Activated T-cell treated with anti-CD3 and anti-CD28 coated beads, Interleukin-2, amount 50 U/mL, for 48 hours (primary cell): ENCODE results near the gene POLR1H.

ENCODE experiments used
- DNase-seq, 2 experiments: peaks; one replicate each; pipeline ENCODE4 v3.0.0-alpha.2; 2020

The POLR1H gene

DNA sequence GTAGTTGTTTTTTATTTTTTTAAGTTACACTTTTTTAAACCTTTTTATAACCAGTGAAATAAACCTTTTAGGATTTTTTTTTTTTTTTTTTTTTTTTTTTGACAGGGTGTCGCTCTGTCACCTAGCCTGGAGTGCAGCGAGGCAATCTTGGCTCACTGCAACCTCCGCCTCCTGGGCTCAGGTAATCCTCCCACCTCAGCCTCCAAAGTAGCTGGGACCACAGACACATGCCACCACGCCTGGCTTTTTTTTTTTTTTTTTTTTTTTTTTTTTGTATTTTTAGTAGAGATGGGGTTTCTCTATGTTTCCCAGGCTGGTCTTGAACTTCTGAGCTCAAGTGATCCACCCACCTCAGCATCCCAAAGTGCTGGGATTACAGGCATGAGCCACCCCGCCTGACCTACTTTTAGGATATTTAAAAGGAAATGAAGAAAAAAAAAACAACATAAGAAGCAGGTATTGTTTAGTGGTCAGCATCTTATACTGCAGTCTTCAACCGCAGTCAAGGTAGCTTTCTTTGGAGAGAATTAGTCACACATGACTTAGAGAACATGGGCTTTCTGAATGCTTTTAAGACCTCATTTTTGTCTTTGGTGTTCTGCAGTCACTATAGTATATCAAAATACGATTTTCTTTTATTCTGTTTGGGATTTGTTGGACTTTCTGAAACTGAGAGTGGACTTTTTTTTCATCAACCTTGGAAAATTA, 1.6 kb downstream of the POLR1H start:
- DNase-seq, result no peak

DNA sequence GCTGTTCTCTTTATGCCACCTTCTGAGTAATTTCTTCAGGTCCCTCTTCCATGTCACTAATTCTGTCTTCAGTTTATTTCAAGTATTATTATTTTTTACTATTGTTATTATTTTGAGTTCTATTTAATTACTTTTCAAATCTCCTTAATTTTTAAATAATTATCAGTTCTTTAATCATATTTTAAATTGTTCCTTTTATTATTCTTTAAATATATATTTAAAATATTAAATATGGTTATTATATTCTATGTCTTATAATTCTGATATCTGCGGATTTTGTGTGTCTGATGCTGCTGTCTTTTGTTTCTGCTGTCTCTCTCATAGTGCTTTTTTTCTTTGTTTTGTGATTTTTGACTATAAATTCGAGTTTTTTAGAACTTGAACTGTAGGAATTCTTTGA, 2.2 kb downstream of the POLR1H start:
- no peak for DNase-seq

DNA sequence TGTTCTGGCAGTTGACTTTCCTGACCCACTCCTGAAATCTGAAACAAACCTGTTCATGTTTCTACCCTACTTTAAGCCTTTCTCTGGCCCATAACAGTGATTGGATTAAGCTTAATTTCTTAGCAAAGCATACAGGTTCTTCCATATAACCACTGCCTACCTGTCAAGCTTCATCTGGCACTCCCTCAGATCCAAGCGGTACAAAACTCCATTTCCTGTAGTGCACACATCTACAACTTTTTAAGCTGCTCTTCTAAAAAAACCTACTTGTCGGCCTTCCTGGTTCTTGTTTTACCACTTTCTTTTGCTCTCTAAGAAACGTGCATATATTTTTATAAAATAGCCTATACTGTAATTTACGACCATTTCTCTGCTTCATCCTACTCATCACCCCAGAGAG, 5.0 kb downstream of the POLR1H start:
- no peak for DNase-seq

DNA sequence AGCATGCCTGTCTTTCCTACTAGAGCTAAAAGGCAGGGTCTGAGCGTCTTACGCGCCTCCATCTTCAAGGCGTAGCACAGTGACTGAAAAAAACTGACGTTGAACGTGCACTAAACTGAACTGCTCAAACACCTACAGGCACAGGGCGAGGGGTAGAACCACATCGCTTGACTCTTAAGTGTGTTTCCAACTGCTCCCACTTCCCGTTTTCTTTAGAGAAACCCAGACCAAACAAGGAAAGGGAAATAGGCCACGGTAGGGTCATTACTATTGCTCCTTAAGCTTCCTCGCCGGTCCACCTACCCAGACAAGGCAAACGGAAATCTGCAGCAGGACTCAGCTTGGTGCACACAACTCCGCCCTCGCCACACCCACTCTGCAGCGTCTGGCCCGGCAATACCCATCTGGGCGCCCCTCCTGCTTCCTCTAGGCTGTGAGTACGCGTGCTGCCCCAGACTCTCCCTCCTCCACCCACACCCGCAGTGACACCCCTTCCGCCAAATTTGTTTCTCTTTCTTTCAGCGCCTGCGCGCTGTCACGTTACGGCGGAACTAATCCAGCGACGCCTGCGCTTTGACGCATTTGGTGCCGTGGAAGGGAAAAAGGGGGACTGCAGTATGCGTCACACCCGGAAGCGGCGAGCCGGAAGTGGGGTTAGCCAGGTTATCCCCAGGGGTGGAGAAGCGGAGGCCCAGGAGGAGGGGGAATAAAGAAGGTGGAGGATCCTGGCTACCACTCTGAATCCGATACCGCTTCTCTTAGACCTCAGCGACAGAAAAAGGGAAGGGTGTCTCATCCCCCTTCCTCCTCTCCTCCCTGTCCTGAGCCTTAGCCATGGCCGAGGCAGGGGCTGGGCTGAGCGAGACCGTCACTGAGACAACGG, 5.8 kb downstream of the POLR1H start, which contains the start of gene PPP1R11:
PPP1R11 (plus strand) TSS at position 622 of the 883 bp plus-strand sequence; CDS start at position 835, 213 bp downstream.
- DNase-seq, result peak; percentile 98

DNA sequence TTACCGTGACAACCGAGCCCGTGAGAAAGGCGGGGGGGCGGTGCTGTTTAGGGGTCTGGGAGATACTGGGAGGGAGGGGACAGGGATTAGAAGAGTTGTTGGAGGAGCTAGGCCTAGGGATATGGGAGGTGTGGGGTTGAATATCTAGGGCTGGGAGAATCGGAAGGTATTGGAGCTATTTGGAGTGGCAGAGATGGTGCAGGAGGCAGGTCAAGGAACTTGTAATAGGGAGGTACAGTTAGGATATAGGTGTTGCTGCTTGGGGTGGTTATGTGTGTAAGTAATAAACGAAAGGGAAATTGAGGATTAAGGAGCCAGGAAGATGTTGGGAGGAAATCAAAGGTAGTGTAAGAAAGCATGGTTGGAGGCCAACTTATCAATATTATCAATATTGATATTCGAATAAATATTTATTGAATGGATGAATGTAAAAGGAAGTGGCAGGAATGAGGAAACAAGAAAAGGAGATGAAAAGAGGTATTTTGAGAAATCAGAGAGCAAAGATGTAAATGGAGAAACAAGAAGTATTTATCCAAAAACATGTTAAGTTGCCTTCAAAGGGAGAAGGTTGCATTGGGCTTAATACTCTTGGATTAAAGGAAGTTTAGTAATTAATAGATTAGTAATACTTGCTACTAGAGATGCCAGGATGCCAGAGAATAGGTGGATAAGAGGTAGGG, 6.5 kb downstream of the POLR1H start:
- DNase-seq, result no peak

DNA sequence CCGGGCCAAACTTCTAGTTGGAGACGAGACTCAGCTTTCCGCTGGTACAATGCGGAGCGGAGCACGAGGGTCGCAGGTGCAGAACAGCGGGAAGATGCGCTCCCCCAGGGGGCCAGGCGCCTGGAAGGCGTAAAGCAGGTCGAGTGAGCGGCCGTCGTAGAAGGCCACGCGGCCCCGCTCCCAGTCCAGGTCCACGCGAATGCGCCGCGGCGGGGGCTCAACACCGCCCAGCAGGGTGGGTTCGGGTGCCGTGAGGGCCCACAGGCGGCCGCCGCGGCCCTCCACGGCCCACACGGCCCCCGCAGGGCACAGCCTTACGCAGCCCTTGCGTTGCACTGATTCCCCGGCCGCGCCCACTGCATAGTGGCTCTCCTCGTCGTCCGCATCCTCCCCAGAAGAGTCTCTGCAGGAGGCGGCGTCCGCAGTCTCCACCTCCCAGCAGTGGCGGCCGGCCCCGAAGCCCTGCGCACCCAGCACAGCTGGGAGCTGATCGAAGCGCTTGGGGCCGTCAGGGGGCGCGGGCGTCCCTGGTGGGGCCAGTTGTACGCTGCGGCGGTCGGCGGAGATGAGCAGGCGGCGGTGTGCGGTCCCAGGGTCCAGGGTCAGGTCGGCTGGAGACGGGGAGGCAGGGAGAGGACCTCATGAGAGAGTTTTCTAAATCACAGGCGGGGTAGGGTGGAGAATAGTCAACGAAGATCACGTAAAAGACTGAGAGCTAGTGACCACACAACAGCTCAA, 10.2 kb downstream of the POLR1H start:
- DNase-seq, result peak; percentile 30 to 43

DNA sequence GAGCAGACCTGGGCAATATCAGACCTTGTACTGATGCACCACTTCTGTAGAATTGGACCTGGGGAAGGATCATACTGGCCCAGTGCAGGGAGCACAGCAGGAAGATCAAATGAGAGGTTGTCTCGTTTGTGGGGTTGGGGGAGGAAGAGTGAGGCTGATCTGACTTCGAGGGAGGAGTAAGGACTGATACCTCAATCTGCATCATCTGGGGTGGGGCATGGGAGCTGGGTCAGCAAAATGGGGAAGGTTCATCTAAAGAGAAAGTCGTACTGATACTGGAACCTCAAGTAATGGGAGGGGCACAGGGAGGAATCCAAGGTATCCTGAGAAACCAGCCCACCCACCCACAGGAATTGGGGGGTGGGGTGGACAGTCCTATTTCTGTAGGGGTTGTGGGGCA, 10.8 kb downstream of the POLR1H start:
- no peak for DNase-seq

DNA sequence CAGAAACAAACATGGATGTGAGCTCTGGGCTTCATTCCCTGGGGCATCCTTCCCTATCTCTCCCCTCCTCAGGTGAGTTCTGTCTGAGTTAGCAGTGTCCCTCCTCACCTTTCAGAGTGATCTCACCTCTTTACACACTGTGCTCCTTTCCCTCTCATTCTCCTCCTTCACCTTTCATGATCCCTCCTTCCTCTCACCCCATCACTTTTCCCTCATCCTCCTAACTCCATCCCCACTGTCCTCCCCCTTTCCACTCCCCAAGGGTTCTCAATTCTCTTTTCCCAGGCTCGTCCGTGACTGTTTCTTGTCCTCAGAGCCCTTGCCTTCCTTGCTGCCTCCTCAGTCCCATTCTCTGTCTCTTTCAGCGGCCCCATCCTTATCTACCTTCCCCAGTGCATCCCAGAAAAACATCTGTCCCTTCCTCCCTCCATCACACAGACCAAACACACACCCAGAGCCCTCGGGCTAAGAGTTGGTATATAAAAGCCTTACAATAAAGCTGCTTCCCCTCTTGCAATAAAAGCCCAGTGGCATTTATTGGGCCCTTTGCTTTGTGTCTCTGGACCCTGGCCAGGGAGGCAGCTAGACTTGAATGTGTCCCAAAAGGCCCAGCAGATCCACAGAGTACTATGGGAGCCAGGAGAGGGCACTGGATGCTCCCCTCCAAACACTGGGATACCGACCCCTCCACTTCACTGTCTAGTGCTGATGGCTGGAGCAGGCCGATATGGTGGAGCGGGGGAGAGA, 12.6 kb downstream of the POLR1H start:
- no peak for DNase-seq

DNA sequence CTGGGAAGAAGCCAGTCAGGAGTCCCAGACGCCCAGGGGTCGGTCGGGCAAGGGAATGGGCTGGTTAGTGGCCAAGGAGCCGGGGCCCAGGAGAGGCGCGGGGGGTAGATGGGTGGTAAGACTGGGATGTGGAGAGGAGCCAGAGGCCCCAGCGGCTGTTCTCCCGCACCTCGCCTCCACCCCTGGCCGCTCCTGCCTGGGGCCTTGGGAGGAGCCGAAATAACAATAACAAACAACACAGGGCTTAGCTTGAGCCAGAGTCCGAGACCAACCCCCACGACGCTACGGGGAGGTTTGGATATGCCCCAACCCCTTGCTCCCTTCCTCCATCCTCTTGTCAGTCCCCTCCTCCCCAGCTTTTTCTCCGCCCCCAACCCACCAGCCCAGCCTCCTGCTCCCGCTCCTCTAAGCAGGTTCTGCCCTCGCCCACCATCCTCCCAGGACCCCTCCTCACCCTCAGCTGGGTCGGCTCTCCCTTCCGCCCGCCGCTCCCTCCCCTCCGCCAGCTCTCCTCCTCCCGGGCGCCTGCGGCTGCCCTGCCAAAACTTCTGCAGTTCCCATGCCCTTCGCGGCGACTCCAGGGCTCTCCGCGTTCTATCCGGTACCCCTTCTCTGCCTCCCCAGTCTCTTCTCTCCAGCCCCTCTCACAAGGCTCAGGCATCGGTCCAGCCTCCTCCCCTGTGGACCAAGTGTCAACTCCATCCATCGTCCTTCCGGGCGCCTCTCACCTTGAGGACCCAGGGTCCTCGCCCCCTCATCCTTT, 13.4 kb downstream of the POLR1H start:
- DNase-seq, result no peak

DNA sequence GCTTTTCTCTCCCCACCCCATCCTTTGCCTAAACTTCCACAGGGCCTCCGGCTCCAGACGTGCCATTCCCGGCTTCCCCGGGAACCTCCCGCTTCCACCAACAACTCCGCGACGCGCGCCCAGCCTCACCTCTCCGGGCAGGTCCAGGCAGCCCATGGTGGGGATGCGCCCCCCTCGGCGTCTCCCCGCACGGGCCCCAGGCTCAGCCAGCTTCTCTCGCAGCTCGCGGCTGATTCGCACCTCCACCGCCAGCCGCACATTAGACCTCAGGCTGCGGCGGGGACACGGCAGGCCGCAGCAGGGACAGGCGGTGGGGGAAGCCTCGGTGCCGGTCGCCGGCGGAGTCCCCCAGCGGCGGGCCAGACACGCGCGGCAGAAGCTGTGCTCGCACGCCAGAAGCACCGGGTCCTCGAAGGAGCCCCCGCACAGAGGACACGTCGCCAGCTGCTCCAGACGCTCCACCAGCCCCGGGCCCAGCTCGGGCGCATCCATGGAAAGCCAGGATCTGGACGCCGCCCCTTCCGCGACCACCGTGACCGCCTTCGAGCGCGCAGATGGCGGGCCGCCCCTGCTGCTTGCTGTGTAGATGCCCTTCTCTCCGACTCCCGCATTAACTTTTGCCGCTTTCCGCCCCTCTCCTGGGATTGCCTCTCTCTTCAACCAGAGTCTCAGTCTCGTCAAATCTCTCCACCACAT, 14.2 kb downstream of the POLR1H start, which contains the start of gene RNF39:
RNF39 (minus strand) TSS at position 676 of the 696 bp plus-strand sequence; CDS start at position 492, 184 bp downstream.
- peak in 1 of 2 experiments; percentile 29 for DNase-seq

DNA sequence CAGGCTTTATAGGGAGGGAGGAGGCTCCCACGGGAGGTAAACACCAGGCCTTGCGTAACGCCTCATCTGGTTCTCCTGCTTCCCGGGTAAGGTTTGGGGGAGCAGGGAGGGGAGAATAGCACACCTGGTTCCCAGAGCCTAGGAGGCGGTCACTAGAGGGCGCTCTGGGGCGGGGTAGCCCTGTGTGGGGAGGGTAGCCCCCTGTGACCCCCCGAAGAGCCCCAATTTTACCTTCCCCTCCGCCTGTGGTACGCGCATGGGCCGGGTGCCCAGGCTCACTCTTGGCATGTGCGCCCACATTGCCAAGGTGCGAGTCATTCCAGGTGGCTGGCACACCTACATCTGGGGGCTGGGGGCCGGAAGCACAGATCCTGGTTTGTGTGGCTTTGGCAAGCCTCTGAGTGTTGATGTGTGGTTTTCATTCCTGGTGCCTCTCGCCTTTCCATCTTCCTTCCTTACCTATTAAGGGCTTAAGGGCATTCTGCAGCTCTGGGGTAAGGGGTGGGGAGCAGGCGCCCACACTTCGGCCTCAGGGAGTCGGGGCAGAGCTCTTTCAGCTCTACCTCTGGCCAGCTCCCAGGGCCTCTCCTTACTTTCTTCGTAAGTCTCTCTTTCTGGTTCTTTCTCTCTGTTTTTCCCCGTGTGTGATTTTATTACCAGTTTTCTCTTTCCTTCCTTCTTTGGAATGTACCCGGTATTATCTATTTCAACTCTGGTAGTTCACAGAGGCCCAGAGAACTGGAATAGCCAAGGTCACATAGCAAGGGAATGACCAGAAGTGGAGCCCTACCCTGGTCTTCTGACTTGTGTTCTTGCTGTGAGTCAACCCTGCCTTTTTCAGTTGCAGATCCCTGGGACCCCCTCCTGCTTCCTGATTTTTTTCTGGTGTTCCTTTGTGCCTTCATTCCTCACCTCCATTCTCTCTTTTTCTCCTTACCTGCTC, 15.0 kb downstream of the POLR1H start:
- peak in 1 of 2 experiments; percentile 35 for DNase-seq

DNA sequence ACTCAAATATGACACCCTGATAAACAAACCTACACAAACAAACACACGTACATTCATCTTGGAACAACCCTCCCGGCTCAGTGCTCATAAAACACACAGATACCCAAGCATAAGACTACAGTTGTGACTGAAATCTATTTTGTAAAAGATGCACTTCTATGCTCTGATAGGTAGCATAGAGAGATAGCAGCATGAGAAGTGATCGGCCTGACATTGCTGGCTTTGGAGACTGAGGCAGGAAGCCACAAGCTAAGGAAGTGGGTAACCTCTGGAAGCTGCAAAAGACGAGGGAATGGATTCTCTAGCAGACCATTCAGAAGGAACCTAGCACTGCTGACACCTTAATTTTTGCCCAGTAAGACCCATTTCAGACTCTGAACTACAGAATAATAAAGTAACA, 16.2 kb downstream of the POLR1H start:
- DNase-seq, result no peak

DNA sequence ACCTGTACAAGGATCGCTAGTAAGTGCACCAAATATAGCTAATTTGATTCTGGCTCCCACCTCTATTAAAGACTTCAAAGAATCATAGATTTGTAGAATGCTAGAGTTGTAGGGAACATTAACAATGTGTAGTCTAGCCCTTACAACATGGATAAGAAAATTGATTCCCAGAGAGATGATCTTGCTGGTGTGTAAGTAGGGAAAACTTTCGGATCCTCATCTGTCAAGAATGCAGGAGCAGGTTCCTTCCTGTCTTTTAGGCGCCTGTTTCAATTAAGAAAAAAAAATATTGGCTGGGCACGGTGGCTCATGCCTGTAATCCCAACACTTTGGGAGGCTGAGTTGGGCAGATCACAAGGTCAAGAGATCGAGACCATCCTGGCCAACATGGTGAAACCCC, 26.8 kb downstream of the POLR1H start:
- DNase-seq, result no peak

DNA sequence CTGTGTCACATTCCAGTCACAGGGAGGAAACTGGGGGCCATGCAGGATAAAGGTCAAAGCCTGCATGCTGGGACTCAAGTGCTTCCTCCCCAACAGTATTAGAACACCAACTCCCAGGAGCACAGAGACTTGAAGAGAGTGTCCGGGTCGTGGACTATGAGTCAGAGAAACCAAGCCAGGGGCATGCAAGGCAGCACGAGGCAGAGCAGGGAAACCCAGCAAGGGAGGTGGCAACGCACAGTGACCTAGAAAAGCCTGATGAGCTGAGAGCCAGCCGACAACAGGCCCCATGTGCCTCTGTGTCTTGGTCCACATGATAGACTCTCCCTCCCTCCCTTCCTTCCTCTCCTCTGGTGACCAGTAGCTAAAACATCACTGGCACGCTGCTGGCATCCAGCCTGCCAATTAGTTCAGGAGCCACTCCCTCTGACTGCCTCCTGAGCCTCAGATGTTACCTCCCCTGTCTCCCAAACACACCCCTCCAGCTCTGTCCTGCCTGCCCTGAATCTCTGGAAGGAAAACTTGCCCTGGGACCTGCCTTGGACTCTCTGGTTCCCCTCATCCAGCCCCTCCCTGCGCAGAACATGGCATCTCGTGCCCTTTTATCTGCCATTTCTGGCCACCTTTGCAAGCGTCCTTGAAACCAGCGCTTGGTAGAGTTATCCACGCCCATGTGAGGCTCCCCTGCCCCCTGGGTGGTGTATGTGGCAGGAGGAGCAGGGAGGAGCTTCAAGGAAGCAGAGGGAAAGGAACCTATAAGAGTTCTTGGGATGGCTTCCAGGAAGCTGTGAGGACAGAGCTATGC, 30.7 kb downstream of the POLR1H start:
- DNase-seq, result no peak

DNA sequence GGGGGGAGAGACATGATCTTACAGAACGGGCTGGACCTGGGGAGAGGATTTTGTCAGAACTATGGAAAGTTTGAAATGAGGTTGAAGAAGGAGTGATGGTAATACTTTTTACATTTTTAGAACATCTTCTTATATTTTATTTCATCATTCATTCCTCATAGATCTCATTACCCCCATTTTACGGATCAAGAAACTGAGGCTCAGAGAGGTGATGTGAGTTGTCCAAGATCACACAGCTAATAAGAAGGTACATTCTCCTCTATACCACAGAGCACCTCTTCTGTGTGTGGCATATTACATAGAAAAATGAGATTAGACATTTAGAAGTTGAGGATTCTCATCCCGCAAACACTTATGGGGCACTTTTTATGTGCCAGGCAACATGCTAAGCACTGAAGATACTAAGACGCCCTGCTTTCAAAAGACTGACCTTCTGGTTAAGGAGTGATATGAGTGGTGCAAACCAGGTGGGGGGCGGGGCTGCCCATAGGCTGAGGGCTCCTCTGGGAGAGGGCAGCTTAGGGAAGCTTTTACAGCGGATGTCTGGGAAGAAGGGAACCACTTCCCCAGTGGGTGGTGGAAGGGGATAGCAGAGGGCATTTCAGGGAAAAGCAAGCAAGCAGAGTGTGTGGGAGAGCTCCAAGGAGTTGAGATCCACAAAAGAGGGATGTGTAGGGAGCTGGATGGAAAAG, 31.9 kb downstream of the POLR1H start:
- DNase-seq, result no peak

DNA sequence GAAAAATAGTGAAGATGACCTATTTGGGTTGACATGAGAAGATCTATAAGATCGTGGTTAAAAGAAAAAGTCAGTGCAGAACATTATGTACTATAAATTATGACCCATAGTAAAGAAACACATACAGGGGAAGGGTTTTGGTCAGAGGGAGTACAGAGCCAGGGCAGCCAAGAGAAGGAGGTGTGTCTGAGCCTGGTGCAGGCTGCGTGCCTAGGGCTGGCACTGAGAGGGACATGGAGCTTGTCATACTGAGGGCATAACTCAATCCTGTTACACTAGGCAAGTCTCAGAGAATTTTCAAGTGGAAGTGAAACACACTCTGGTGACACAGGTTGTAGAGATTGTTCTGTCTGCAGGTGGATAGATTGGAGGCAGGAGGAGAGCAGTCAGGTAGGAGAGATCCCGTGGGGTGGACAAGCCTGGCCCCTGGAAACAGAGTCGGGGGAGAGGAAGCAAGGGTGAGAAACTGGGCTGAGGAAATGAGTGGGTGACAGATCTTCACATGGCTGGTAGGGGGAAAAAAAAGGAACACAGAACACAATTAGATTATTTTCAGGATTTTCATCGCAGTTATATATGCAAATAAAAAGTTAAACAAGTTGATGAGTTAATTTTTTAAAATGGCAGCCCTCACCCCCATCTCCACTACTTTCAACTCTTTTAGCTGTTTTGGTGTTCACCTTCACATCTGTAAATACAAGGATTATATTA, 33.0 kb downstream of the POLR1H start:
- no peak for DNase-seq

DNA sequence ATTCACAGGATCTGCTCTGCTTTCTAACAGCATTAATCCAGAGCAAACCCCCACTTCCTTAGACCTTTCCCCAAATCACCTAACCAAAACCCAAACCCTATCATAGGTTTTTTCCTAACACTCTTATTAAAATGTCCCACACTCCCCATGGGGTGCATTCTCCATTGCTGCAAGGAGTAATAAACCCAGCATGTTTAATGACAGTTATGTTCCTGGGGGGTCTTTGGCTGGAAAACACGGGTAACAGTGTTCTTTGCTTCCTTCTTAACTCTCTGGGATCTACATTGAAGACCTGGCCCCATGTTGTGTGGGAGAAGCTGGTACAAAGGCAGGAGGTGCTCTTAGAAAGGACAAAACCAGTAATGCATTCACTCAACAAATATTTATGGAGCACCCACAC, 35.8 kb downstream of the POLR1H start:
- no peak for DNase-seq
